ENCODE data around the gene RUNX3.
"Not testable (repeated sequence)": the region's sequence is repeated elsewhere in the genome, so short reads cannot be mapped to it uniquely, and the experiment has no call there.

The RUNX3 gene

DNA sequence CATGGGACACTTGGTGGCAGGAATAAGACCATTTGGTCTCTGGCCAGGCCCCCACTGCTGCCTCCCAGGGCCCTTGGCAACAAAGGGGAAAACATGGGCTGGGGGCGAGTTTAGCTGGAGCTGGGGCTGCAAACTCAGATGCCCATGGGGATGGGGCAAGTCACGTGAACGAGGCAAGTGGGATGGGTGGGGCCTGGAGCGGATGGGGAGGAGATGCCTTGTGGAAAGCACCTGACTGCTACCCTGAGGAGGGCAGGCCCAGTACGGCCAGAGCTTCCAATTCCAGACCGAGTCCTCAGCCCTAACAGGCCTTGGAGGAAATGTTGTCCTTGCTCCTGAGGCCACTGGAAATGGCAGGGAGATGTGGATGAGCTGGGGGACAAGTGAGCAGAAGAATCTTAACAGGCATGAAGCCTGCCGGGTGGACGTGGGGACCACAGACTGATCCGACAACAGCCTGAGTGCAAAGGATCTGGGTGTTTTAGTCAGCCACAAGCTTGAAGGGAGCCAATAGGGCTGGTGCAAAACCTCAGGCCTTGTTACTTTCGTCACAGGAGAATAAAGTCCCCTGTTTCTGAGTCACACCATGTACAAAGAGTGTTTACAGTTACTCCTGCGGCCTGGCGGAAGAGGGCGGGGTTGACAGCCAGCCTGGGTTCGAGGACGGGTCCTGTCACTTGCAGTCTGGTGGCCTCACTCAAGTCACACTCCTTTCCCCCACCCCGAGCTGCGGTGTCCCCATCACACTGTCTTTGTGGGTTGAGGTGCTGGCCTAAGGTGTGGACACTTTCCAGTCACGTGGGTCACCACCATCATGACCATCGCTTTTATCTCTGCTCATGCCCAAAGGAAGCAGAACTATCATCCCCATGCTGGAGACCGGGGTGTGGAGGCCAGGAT is 19.1 kb downstream of the RUNX3 start:
- no peak overlapping the region for H3K4me3 ChIP-seq (ENCODE audit: low read depth, low read length)
- TF ChIP-seq, protein P1, sequence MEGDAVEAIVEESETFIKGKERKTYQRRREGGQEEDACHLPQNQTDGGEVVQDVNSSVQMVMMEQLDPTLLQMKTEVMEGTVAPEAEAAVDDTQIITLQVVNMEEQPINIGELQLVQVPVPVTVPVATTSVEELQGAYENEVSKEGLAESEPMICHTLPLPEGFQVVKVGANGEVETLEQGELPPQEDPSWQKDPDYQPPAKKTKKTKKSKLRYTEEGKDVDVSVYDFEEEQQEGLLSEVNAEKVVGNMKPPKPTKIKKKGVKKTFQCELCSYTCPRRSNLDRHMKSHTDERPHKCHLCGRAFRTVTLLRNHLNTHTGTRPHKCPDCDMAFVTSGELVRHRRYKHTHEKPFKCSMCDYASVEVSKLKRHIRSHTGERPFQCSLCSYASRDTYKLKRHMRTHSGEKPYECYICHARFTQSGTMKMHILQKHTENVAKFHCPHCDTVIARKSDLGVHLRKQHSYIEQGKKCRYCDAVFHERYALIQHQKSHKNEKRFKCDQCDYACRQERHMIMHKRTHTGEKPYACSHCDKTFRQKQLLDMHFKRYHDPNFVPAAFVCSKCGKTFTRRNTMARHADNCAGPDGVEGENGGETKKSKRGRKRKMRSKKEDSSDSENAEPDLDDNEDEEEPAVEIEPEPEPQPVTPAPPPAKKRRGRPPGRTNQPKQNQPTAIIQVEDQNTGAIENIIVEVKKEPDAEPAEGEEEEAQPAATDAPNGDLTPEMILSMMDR (IDR thresholded peaks at IDR 0.05; ENCODE audit: borderline replicate concordance, insufficient read depth, low read depth, low read length) = no peak

DNA sequence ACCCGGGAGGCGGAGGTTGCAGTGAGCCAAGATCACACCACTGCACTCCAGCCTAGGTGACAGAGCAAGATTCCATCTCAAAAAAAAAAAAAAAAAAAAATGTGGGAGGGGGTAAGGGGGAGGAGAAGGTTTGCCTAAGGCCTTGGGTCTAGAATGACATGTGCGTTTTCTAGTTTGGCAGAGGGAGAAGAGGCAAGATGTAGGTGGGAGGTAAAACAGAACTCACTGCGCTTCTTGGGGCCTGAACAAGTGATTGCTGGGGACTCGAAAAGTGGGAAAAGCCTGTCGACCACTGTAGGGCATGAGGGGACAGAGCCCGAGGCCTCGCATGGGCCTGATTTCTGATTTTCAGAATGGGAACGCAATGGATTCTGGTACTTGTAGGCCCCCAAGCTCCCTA is 19.9 kb downstream of the RUNX3 start:
- TF ChIP-seq, protein P1 (IDR thresholded peaks at IDR 0.05; ENCODE audit: borderline replicate concordance, insufficient read depth, low read depth, low read length) = no peak
- no peak overlapping the region for H3K4me3 ChIP-seq (ENCODE audit: low read depth, low read length)

DNA sequence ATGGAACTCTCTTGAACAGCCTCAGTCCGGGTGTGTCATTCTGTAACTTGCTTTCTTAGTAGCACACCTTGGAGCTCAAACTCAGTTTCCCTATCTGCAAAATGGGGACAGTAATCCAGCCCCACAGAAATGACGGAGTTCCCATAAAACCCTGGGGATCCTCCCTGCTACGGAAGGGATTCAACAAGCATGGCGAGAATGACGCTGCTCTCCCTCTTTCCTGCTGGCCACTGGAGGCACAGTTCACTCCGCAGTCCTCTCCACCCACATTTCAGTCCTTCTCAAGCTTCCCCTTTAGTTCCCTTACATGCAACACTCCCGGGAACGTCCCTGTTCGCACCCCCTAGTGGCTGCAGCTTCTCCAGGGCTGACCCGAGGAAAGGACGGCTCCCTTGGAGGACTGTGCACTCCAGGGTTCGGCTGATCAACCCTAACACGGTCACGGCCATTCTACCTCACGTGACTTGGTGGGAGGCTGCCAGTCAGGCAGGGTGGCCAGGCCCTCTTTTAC is 20.6 kb downstream of the RUNX3 start:
- H3K4me3 ChIP-seq (ENCODE audit: low read depth, low read length) = no peak overlapping the region
- TF ChIP-seq, protein P1 (IDR thresholded peaks at IDR 0.05; ENCODE audit: borderline replicate concordance, insufficient read depth, low read depth, low read length) = no peak; the same call in 1 of the 2 replicates

DNA sequence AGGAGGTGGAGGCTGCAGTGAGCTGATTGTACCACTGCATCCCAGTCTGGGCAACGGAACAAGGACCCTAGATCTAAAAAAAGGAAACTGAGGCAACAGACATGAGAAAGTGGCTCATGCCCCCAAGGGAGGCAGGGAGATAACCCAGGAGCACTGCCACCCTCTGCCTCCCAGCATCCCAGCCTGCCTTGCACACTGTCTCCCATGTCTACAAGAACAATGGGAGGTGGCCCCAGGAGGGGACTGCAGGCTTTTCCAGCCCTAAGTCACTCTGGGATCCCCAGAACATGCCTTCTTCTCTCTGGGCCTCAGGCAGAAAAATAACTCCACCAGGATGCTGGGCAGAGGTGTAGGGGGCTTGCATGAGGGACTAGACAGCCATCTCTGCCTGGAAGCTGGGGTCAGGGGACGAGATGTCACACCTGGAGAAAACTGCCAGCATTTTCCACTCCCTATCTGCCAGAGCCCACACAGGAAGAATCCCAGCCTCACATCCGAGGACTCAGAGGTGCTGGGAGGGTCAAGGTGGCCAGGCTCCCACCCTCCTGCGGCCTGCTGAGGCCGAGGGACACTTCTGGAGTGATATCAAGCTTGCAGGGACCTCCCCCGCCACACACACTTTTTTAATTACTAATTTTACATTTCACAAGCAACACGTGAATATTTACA is 21.4 kb downstream of the RUNX3 start:
- H3K4me3 ChIP-seq (ENCODE audit: low read depth, low read length) = no peak overlapping the region
- TF ChIP-seq, protein P1 (IDR thresholded peaks at IDR 0.05; ENCODE audit: borderline replicate concordance, insufficient read depth, low read depth, low read length) = no peak

DNA sequence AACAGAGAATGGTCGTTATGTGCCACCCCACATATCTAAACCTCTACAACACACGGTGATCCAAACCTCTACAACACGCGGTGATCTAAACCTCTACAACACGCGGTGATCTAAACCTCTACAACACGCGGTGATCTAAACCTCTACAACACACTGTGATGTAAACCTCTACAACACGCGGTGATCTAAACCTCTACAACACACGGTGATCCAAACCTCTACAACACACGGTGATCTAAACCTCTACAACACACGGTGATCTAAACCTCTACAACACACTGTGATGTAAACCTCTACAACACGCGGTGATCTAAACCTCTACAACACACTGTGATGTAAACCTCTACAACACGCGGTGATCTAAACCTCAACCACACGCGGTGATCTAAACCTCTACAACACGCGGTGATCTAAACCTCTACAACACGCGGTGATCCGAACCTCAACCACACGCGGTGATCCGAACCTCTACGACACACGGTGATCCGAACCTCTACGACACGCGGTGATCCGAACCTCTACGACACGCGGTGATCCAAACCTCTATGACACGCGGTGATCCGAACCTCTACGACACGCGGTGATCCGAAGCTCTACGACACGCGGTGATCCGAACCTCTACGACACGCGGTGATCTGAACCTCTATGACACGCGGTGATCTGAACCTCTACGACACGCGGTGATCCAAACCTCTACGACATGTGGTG is 22.3 kb downstream of the RUNX3 start:
- H3K4me3 ChIP-seq (ENCODE audit: low read depth, low read length) = not testable (repeated sequence)

DNA sequence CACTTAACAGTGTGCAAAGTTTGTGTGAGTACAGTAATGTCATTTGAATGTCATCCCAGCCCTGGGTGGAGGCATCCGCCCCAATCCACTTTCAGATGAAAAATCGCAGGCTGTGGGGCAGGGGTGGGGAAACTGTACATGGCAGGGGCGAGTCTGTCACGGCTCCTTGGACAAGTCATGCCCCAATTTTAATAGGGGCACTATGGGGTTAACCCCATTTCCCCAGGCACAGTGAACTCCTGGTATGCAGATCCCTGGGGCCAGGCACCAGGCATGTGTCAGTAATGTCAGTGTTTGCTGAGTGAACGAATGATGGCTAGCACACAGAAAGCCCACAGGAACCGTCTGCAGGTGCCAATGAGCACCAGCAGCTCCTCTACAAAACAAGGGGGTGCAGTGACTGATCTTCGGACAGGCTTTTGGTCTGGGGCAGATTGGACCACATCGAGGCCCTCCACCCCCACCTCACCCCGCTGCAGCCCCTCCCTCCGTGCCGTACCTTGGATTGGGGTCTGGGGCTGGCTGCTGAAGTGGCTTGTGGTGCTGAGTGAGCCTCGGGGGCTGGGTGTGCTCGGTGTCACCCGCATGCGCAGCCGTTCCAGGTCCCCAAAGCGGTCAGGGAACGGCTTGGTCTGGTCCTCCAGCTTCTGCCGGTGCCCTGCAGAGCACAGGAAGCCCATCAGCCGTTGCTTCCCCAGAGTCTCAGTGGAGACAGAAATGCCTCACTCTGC is 23.2 kb downstream of the RUNX3 start:
- TF ChIP-seq, protein P1 (IDR thresholded peaks at IDR 0.05; ENCODE audit: borderline replicate concordance, insufficient read depth, low read depth, low read length) = no peak
- no peak overlapping the region for H3K4me3 ChIP-seq (ENCODE audit: low read depth, low read length)
